ENCODE results near the gene LRRC8C.

LRRC8C gene

DNA sequence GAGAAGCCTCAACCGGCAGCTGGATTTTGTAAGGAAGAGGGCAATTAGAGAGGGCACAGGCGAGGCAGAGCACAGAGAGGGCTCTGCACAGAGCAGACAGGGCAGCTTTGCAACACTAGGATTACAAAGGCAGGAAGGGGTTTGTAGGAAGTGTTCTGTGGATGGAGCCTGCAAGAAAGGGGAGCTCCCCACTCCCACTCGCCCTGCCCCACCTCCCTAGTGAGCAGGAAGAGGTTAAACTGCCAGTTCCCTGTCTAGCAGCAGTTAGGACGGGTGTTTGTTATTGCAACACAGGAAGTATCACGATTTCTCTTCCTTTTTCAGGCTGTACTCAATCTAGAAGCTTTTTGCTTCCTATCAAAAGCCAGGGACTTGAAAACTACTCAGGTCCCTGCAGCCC, 124.6 kb downstream of the LRRC8C start:
- H3K9me3 ChIP-seq (ENCODE audit: low read length): no peaks in the 10 kb centered on the region
- H3K27ac ChIP-seq (ENCODE audit: low read depth, low read length, poor library complexity, severe bottlenecking): no peak overlapping the region
- no peaks in the 10 kb centered on the region for H3K9me2 ChIP-seq (ENCODE audit: low read depth, low read length)
- H3F3A ChIP-seq (ENCODE audit: insufficient read depth, low read length): no peaks in the 10 kb centered on the region
- H3K4me3 ChIP-seq (ENCODE audit: low read depth, low read length, poor library complexity, severe bottlenecking): no peak overlapping the region
- H2AFZ ChIP-seq (ENCODE audit: low read length): peak overlapping the region; percentile 95
- peak overlapping the region; percentile 46; the same call in 1 of the 2 replicates for H3K4me2 ChIP-seq (ENCODE audit: low read length)
- H3K27me3 ChIP-seq (ENCODE audit: insufficient read depth, low read length): no peaks in the 10 kb centered on the region
- no peaks in the 10 kb centered on the region for H3K79me2 ChIP-seq (ENCODE audit: insufficient read depth, low read length)
- no peaks in the 10 kb centered on the region for H3K36me3 ChIP-seq (ENCODE audit: insufficient read depth, low read length)
- no peak overlapping the region; the same call in 1 of the 2 replicates for H3K9ac ChIP-seq (ENCODE audit: low read length)
- peaks cover 24% of the 10 kb centered on the region for H3K4me1 ChIP-seq (ENCODE audit: insufficient read depth, low read length, severe bottlenecking)
- H4K20me1 ChIP-seq (ENCODE audit: insufficient read depth, low read length): no peaks in the 10 kb centered on the region
- TF ChIP-seq, protein P1, sequence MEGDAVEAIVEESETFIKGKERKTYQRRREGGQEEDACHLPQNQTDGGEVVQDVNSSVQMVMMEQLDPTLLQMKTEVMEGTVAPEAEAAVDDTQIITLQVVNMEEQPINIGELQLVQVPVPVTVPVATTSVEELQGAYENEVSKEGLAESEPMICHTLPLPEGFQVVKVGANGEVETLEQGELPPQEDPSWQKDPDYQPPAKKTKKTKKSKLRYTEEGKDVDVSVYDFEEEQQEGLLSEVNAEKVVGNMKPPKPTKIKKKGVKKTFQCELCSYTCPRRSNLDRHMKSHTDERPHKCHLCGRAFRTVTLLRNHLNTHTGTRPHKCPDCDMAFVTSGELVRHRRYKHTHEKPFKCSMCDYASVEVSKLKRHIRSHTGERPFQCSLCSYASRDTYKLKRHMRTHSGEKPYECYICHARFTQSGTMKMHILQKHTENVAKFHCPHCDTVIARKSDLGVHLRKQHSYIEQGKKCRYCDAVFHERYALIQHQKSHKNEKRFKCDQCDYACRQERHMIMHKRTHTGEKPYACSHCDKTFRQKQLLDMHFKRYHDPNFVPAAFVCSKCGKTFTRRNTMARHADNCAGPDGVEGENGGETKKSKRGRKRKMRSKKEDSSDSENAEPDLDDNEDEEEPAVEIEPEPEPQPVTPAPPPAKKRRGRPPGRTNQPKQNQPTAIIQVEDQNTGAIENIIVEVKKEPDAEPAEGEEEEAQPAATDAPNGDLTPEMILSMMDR (IDR thresholded peaks at IDR 0.05; ENCODE audit: low read length): no peak
- no peak for TF ChIP-seq EZH2 (IDR thresholded peaks at IDR 0.05; ENCODE audit: borderline replicate concordance, low read length)

DNA sequence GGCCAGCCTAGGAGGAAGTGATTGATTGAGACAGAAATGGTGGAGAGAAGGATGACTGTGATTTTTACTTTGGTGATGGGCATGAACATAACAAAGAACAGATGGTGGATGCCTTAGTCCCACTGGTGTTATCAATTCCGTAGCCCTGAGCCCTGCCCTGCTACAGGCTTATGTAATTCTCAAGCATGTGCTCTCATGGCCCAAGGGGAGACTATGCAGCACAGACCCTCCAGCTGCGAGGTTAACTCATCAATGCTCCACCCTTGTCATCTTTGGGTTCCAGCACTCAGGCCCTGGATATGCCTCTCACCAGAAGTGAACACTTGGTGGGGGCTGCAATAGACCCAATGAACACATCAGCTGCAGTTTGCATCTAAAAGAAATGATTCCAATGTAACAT, 125.2 kb downstream of the LRRC8C start:
- H3K9ac ChIP-seq (ENCODE audit: low read length): no peak overlapping the region
- no peak overlapping the region for H3K27ac ChIP-seq (ENCODE audit: low read depth, low read length, poor library complexity, severe bottlenecking)
- no peak overlapping the region for H3K4me3 ChIP-seq (ENCODE audit: low read depth, low read length, poor library complexity, severe bottlenecking)
- H3K4me1 ChIP-seq (ENCODE audit: insufficient read depth, low read length, severe bottlenecking): peaks cover 27% of the 10 kb centered on the region
- H4K20me1 ChIP-seq (ENCODE audit: insufficient read depth, low read length): no peaks in the 10 kb centered on the region
- no peaks in the 10 kb centered on the region for H3F3A ChIP-seq (ENCODE audit: insufficient read depth, low read length)
- H3K9me3 ChIP-seq (ENCODE audit: low read length): no peaks in the 10 kb centered on the region
- no peak overlapping the region for H2AFZ ChIP-seq (ENCODE audit: low read length)
- no peaks in the 10 kb centered on the region for H3K36me3 ChIP-seq (ENCODE audit: insufficient read depth, low read length)
- H3K27me3 ChIP-seq (ENCODE audit: insufficient read depth, low read length): no peaks in the 10 kb centered on the region
- H3K9me2 ChIP-seq (ENCODE audit: low read depth, low read length): no peaks in the 10 kb centered on the region
- no peaks in the 10 kb centered on the region for H3K79me2 ChIP-seq (ENCODE audit: insufficient read depth, low read length)
- no peak overlapping the region for H3K4me2 ChIP-seq (ENCODE audit: low read length)
- no peak for TF ChIP-seq EZH2 (IDR thresholded peaks at IDR 0.05; ENCODE audit: borderline replicate concordance, low read length)
- TF ChIP-seq, protein P1 (IDR thresholded peaks at IDR 0.05; ENCODE audit: low read length): no peak

DNA sequence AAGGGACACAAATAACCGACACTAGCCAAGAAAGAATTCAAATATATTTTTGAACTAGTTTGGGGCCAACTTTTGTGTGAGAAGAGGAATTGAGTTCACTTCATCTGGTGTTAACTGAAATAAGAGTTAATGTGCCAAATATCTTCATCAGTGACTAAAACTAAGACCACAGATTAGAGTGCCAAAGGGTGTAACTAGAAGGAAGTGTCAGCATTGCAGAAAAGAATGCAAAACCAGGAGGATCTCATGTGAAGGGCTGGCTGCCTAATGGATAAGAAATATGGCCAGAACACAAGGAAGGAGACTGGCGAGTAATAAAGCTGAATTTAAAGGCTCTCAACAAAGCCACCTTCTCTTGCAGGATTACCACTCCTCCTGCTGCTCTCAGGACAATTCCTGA, 126.1 kb downstream of the LRRC8C start:
- Histone ChIP-seq H3K9me3 (ENCODE audit: low read length) (no peaks in the 10 kb centered on the region), H3K4me1 (ENCODE audit: insufficient read depth, low read length, severe bottlenecking) (peaks cover 31% of the 10 kb centered on the region), H3K9me2 (ENCODE audit: low read depth, low read length) (no peaks in the 10 kb centered on the region), H3K27ac (ENCODE audit: low read depth, low read length, poor library complexity, severe bottlenecking) (no peak overlapping the region), H2AFZ (ENCODE audit: low read length) (no peak overlapping the region), H4K20me1 (ENCODE audit: insufficient read depth, low read length) (no peaks in the 10 kb centered on the region), H3K9ac (ENCODE audit: low read length) (no peak overlapping the region), H3K4me3 (ENCODE audit: low read depth, low read length, poor library complexity, severe bottlenecking) (no peak overlapping the region), H3K27me3 (ENCODE audit: insufficient read depth, low read length) (no peaks in the 10 kb centered on the region), H3K79me2 (ENCODE audit: insufficient read depth, low read length) (no peaks in the 10 kb centered on the region), H3F3A (ENCODE audit: insufficient read depth, low read length) (no peaks in the 10 kb centered on the region), H3K4me2 (ENCODE audit: low read length) (no peak overlapping the region), H3K36me3 (ENCODE audit: insufficient read depth, low read length) (no peaks in the 10 kb centered on the region)
- no peak for TF ChIP-seq EZH2 (IDR thresholded peaks at IDR 0.05; ENCODE audit: borderline replicate concordance, low read length)
- TF ChIP-seq, protein P1 (IDR thresholded peaks at IDR 0.05; ENCODE audit: low read length): no peak

Measured in OCI-LY1 (cell line).